GM12878 (cell line): ENCODE data around the gene TTYH3. TPM values are rescaled to one million over a fixed set of nuclear protein-coding genes. Genes with fewer than 3 reads are reported as not detected.

ENCODE experiments used
- ATAC-seq: fragments of 200-7000 bp; cut with Tn5 transposase; 3 replicates; pipeline ENCODE4 v1.9.1; 2020; ENCODE audit warnings: mild to moderate bottlenecking, moderate library complexity
- BruUV-seq: library from RNA; stranded (reverse); fragments of 400-500 nt; replicated peaks from 2 replicates; lab custom pipeline; 2021; lab: Mats Ljungman, UMichigan
- CTCF ChIA-PET: fragments of 300-600 bp; sonication (Branson Sonifier 250); formaldehyde crosslinking; extraction: SDS; loops from one replicate; lab custom pipeline; 2021; ENCODE audit warnings: inconsistent platforms; lab: Yijun Ruan, JAX
- POLR2A ChIA-PET: fragments of 350-600 bp; formaldehyde crosslinking; extraction: SDS; loops from one replicate; lab custom pipeline; 2021; ENCODE audit warnings: inconsistent platforms; lab: Charles Lee
- RAD21 ChIA-PET: fragments of 300-600 bp; sonication (Branson Sonifier 250); formaldehyde crosslinking; loops from one replicate; lab custom pipeline; 2023; ENCODE audit warnings: antibody characterized with exemption; ENCODE audit not compliant: unreplicated experiment; lab: Charles Lee
- SMC1A ChIA-PET: fragments of 300-600 bp; sonication (Branson Sonifier 250); formaldehyde crosslinking; loops from one replicate; lab custom pipeline; 2023; ENCODE audit not compliant: unreplicated experiment, uncharacterized antibody; lab: Charles Lee
- DNase-seq: peaks from one replicate; pipeline ENCODE4 v3.0.0-alpha.2; 2011; ENCODE audit warnings: low read depth, low spot score
- FAIRE-seq: peaks from 3 replicates; lab custom pipeline; 2011; peaks lifted over from hg19 to GRCh38; lab: Jason Lieb, UNC
- H2AFZ ChIP-seq: 2 replicates; pipeline ENCODE4 v1.6.0; 2011; ENCODE audit warnings: low read depth, low read length, control low read depth; ENCODE audit not compliant: control insufficient read depth
- H3K27ac ChIP-seq: 2 replicates; pipeline ENCODE4 v1.5.1; 2011; ENCODE audit warnings: control low read depth; ENCODE audit not compliant: control insufficient read depth, insufficient read depth
- H3K27me3 ChIP-seq, 2 experiments: replicated peaks in 1 of 2; 2 replicates each; pipeline versions ENCODE4 v1.6.0 to v1.6.1; 2011; ENCODE audit warnings: low read length in 1 of 2; ENCODE audit not compliant: control insufficient read depth in 2 of 2, insufficient read depth in 2 of 2
- H3K36me3 ChIP-seq, 2 experiments: 2 replicates each; pipeline ENCODE4 v1.5.1; 2011; ENCODE audit warnings: low read length in 1 of 2; ENCODE audit not compliant: control insufficient read depth in 2 of 2, insufficient read depth in 2 of 2
- H3K4me1 ChIP-seq: 2 replicates; pipeline ENCODE4 v1.6.1; 2011; ENCODE audit warnings: mild to moderate bottlenecking, low read length, moderate library complexity, mixed read lengths; ENCODE audit not compliant: control insufficient read depth, insufficient read depth
- H3K4me2 ChIP-seq: 2 replicates; pipeline ENCODE4 v1.6.0; 2011; ENCODE audit warnings: control low read depth; ENCODE audit not compliant: control insufficient read depth, insufficient read depth
- H3K4me3 ChIP-seq: fragments of 200-600 bp; sonication (generic); 2 replicates; pipeline ENCODE4 v1.5.1; 2016
- H3K79me2 ChIP-seq: 2 replicates; pipeline ENCODE4 v1.6.0; 2011; ENCODE audit warnings: low read length; ENCODE audit not compliant: control insufficient read depth, insufficient read depth
- H3K9ac ChIP-seq: 2 replicates; pipeline ENCODE4 v1.8.0; 2011; ENCODE audit warnings: low read length, control low read depth, mixed read lengths; ENCODE audit not compliant: control insufficient read depth, insufficient read depth
- H3K9me3 ChIP-seq: replicated peaks from 3 replicates; pipeline ENCODE4 v1.5.1; 2011; ENCODE audit warnings: mild to moderate bottlenecking, low read length; ENCODE audit not compliant: control insufficient read depth, insufficient read depth
- H4K20me1 ChIP-seq: 2 replicates; pipeline ENCODE4 v1.6.0; 2011; ENCODE audit not compliant: control insufficient read depth, insufficient read depth
- ATF3 ChIP-seq: IDR thresholded peaks from 2 replicates; pipeline ENCODE4 v1.6.1; 2011; ENCODE audit warnings: low read depth, mild to moderate bottlenecking, low read length, moderate library complexity, borderline replicate concordance; ENCODE audit errors: extremely low read depth
- CEBPB ChIP-seq, 2 experiments: fragments of 150-350 bp in 1 of 2; IDR thresholded peaks; 2 replicates each; pipeline ENCODE4 v1.6.1; 2012 to 2014; ENCODE audit warnings: low read depth in 2 of 2, low read length in 2 of 2, borderline replicate concordance in 1 of 2, inconsistent platforms in 1 of 2
- CHD1 ChIP-seq: IDR thresholded peaks from 2 replicates; pipeline ENCODE4 v1.6.1; 2012; ENCODE audit warnings: low read depth, low read length, improper control_type of control experiment
- E4F1 ChIP-seq: fragments of 450-650 bp; IDR thresholded peaks from 2 replicates; pipeline ENCODE4 v1.6.1; 2018; ENCODE audit warnings: borderline replicate concordance, mild to moderate bottlenecking; ENCODE audit not compliant: partially characterized antibody
- ELK1 ChIP-seq: IDR thresholded peaks from 2 replicates; pipeline ENCODE4 v1.6.1; 2012; ENCODE audit warnings: low read depth, low read length, improper control_type of control experiment
- GATAD2B ChIP-seq: fragments of 450-650 bp; conservative IDR thresholded peaks from 2 replicates; pipeline ENCODE4 v1.6.1; 2017; ENCODE audit warnings: low read depth, mild to moderate bottlenecking, moderate library complexity
- IRF5 ChIP-seq: fragments of 450-650 bp; IDR thresholded peaks from 2 replicates; pipeline ENCODE4 v1.6.1; 2017; ENCODE audit warnings: borderline replicate concordance
- MYB ChIP-seq: fragments of 150-350 bp; IDR thresholded peaks from 2 replicates; pipeline ENCODE4 v1.6.1; 2014; ENCODE audit warnings: mild to moderate bottlenecking, low read depth, low read length, borderline replicate concordance
- NR2F1 ChIP-seq: fragments of 450-650 bp; conservative IDR thresholded peaks from 2 replicates; pipeline ENCODE4 v1.6.1; 2017; ENCODE audit warnings: mild to moderate bottlenecking
- TARDBP ChIP-seq: IDR thresholded peaks from 2 replicates; pipeline ENCODE4 v1.6.1; 2016; ENCODE audit warnings: borderline replicate concordance
- ZNF207 ChIP-seq: fragments of 450-650 bp; IDR thresholded peaks from 2 replicates; pipeline ENCODE4 v1.6.1; 2014; ENCODE audit warnings: antibody characterized with exemption, mild to moderate bottlenecking, borderline replicate concordance
- ZNF384 ChIP-seq: IDR thresholded peaks from 2 replicates; pipeline ENCODE4 v1.6.1; 2012; ENCODE audit warnings: low read depth, mild to moderate bottlenecking, low read length, improper control_type of control experiment, borderline replicate concordance
- WGBS: methylation state at CpG from one replicate; pipeline ENCODE4 v1.1.6; 2016; ENCODE audit warnings: low lambda C conversion rate; ENCODE audit not compliant: insufficient replicate concordance, insufficient coverage; ENCODE audit errors: missing lambda C conversion rate; 5-methylcytosine and 5-hydroxymethylcytosine counted together
- in situ Hi-C: fragments of 300-500 bp; cut with MboI; formaldehyde crosslinking; loops from 9 replicates; pipeline ENCODE4 v1.14.3; 2018; ENCODE audit warnings: mixed read lengths
- intact Hi-C: fragments of 100-400 bp; cut with micrococcal nuclease; formaldehyde crosslinking; loops from one replicate; pipeline ENCODE4 v1.14.2; 2022; ENCODE audit not compliant: unreplicated experiment
- polyA plus RNA-seq, 11 experiments: library from polyadenylated mRNA; depleted of rRNA in 4 of 11; unstranded in 6 of 11; stranded (reverse) in 5 of 11; fragments of >200 nt; fragmentation: Nextera tagmentation in 4 of 11; fragmentation: Illumina TruSeq in 1 of 11; extraction: Ambion mirVana in 4 of 11; extraction: Trizol in 1 of 11; gene quantifications; 1 replicate in 1 of 11; 2 replicates in 10 of 11; pipeline versions ENCODE4 v1.2.1 to v1.2.3, GENCODE V29; 2011 to 2016; ENCODE audit warnings: inconsistent platforms in 2 of 11, missing spikeins in 2 of 11, low read depth in 1 of 11
- total RNA-seq, 4 experiments: library from RNA; depleted of rRNA in 3 of 4; stranded (reverse); fragments of >200 nt in 3 of 4; fragmentation: Illumina TruSeq in 1 of 4; extraction: Trizol in 1 of 4; gene quantifications; 2 replicates each; pipeline versions ENCODE4 v1.2.1 to v1.2.3, GENCODE V29; 2013 to 2021

TTYH3 gene
- total and polyA plus RNA-seq, 10 of the 15 experiments (the other 5 are each of a cell fraction or from before 2014, with no cell fraction given) = 0.79 to 71.4 (median 10.5) TPM

GRCh38 chr7:2635810-2636701, 4.3 kb downstream of the TTYH3 start (continued):
- TF ChIP-seq E4F1 (no peak), ELK1 (no peak)

GRCh38 chr7:2637066-2637471, 5.3 kb downstream of the TTYH3 start:
- H3K9ac ChIP-seq = no peak overlapping the region
- SMC1A ChIA-PET = interaction anchor here (1.2 kb wide), 1 partner anchor 28 kb away, joined by 3 read pairs; no protein-coding TSS in a partner anchor
- POLR2A ChIA-PET = interaction anchor here (0.8 to 1.3 kb wide), 3 partner anchors 72 to 455 kb away, joined by 3 to 5 read pairs (median 4); no protein-coding TSS in a partner anchor
- H3K27ac ChIP-seq = no peak overlapping the region
- H2AFZ ChIP-seq = no peak overlapping the region
- H3K4me2 ChIP-seq = peak overlapping the region; percentile 71
- no TSS peak for BruUV-seq
- in situ Hi-C loops (no loop called here), intact Hi-C loops (no loop called here)
- no peaks in the 10 kb centered on the region; a peak in 2 of 4 replicates for H3K36me3 ChIP-seq
- RAD21 ChIA-PET = interaction anchor here (1.1 kb wide), 1 partner anchor 9 kb away, joined by 3 read pairs; no protein-coding TSS in a partner anchor
- 0 out of 2 replicates have a peak overlapping the region, but pooled peaks have one; percentile 0 for H3K4me3 ChIP-seq
- peaks cover 31% of the 10 kb centered on the region for H3K4me1 ChIP-seq
- TF ChIP-seq GATAD2B = no peak
- no peak for TF ChIP-seq IRF5
- TF ChIP-seq NR2F1 = no peak
- no peak for TF ChIP-seq ZNF384
- no peak for TF ChIP-seq CEBPB (IDR thresholded peaks at IDR 0.05; ENCODE audit: borderline replicate concordance in 1 of 2, low read depth in 2 of 2, low read length in 2 of 2)
- no peak for TF ChIP-seq ZNF207
- no peak for TF ChIP-seq ATF3
- no peak for TF ChIP-seq TARDBP
- TF ChIP-seq MYB = no peak
- no peak for TF ChIP-seq CHD1
- peaks cover 27% of the 10 kb centered on the region for H3K79me2 ChIP-seq
- WGBS = 74% methylated on average over 17 of the region's 17 CpGs
- no peak for FAIRE-seq
- H4K20me1 ChIP-seq = no peaks in the 10 kb centered on the region
- no peaks in the 10 kb centered on the region for H3K9me3 ChIP-seq
- no peak for ATAC-seq
- CTCF ChIA-PET = interaction anchor here (2.2 kb wide), 1 partner anchor 73 kb away, joined by 9 read pairs; no protein-coding TSS in a partner anchor
- no peak for DNase-seq
- no peaks in the 10 kb centered on the region for H3K27me3 ChIP-seq
